Smooth muscle cell (in vitro differentiated cells): ENCODE data around the gene C3orf85. TPM values are rescaled to one million over a fixed set of nuclear protein-coding genes. Genes with fewer than 3 reads are reported as not detected.

Experiments used
- DNase-seq: peaks from one replicate; lab custom pipeline; 2025; ENCODE audit not compliant: unreplicated experiment; lab: John Stamatoyannopoulos, UW
- H2AFZ ChIP-seq: fragments of 200-600 bp; sonication (generic); 2 replicates; pipeline ENCODE4 v1.6.0; 2016; ENCODE audit warnings: antibody characterized with exemption, low read depth, mild to moderate bottlenecking
- H3F3A ChIP-seq: fragments of 200-600 bp; sonication (generic); 2 replicates; pipeline ENCODE4 v1.6.0; 2017; ENCODE audit warnings: antibody characterized with exemption, low read depth
- H3K27ac ChIP-seq: fragments of 200-600 bp; sonication (generic); 2 replicates; pipeline ENCODE4 v1.5.1; 2016; ENCODE audit warnings: low read depth, mild to moderate bottlenecking
- H3K27me3 ChIP-seq: fragments of 200-600 bp; sonication (generic); 2 replicates; pipeline ENCODE4 v1.6.1; 2016; ENCODE audit warnings: low read depth, mild to moderate bottlenecking
- H3K36me3 ChIP-seq: fragments of 200-600 bp; sonication (generic); 2 replicates; pipeline ENCODE4 v1.5.1; 2016; ENCODE audit warnings: low read depth
- H3K4me1 ChIP-seq: fragments of 200-600 bp; sonication (generic); 2 replicates; pipeline ENCODE4 v1.5.1; 2016; ENCODE audit warnings: low read depth
- H3K4me2 ChIP-seq: fragments of 200-600 bp; sonication (generic); 2 replicates; pipeline ENCODE4 v1.6.0; 2016; ENCODE audit warnings: mild to moderate bottlenecking
- H3K4me3 ChIP-seq: fragments of 200-600 bp; sonication (generic); 2 replicates; pipeline ENCODE4 v1.5.1; 2016; ENCODE audit warnings: mild to moderate bottlenecking
- H3K79me2 ChIP-seq: fragments of 200-600 bp; sonication (generic); 2 replicates; pipeline ENCODE4 v1.6.0; 2016; ENCODE audit warnings: low read depth, mild to moderate bottlenecking
- H3K9ac ChIP-seq: fragments of 200-600 bp; sonication (generic); 2 replicates; pipeline ENCODE4 v1.6.0; 2016; ENCODE audit warnings: low read depth
- H3K9me3 ChIP-seq: fragments of 200-600 bp; sonication (generic); replicated peaks from 2 replicates; pipeline ENCODE4 v1.5.1; 2016; ENCODE audit warnings: low read depth
- H4K20me1 ChIP-seq: fragments of 200-600 bp; sonication (generic); 2 replicates; pipeline ENCODE4 v1.6.0; 2016; ENCODE audit warnings: low read depth
- WGBS: methylation state at CpG from one replicate; pipeline ENCODE4 v1.1.7; 2016; ENCODE audit warnings: low lambda C conversion rate; 5-methylcytosine and 5-hydroxymethylcytosine counted together
- polyA plus RNA-seq: library from polyadenylated mRNA; unstranded; fragments of >200 nt; fragmentation: Nextera tagmentation; extraction: Ambion mirVana; gene quantifications from 2 replicates; pipeline ENCODE4 v1.2.1, GENCODE V29; 2016
- total RNA-seq: library from RNA; depleted of rRNA; stranded (reverse); fragments of >200 nt; gene quantifications from 2 replicates; pipeline ENCODE4 v1.2.3, GENCODE V29; 2014
- TF ChIP-seq, protein P1 (sequence below): fragments of 200-600 bp; sonication (generic); IDR thresholded peaks from 2 replicates; pipeline ENCODE4 v1.5.1; 2017; ENCODE audit warnings: borderline replicate concordance, mild to moderate bottlenecking, antibody characterized with exemption; ENCODE audit not compliant: insufficient read depth, poor library complexity, severe bottlenecking

C3orf85 gene
- total and polyA plus RNA-seq, 2 experiments from 2014 or later: not detected

DNA sequence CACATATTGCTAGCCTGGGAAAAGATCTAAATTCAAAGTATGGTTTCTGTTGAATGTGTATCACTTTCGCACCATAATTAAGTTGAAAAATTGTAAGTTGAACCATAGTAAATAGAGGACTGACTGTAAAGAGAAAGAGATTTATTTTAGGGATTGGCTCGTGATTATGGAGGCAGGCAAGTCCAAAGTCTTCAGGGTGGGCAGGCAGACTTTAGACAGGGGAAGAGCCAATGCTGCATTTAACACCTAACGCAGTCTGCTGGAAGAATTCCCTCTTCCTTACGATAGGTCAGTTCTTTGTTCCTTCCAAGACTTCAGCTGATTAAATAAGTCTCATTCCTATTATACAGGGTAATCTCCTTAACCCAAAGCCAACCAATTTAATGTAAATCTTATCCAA lies 15.8 kb downstream of the C3orf85 start:
- Histone ChIP-seq H3K4me2 (no peak overlapping the region), H3K36me3 (no peaks in the 10 kb centered on the region), H3K27me3 (no peaks in the 10 kb centered on the region), H3K4me3 (no peak overlapping the region), H3F3A (no peaks in the 10 kb centered on the region), H4K20me1 (no peaks in the 10 kb centered on the region), H3K4me1 (no peaks in the 10 kb centered on the region), H2AFZ (no peak overlapping the region), H3K79me2 (no peaks in the 10 kb centered on the region), H3K9ac (no peak overlapping the region), H3K9me3 (no peaks in the 10 kb centered on the region), H3K27ac (no peak overlapping the region)
- TF ChIP-seq, protein P1, sequence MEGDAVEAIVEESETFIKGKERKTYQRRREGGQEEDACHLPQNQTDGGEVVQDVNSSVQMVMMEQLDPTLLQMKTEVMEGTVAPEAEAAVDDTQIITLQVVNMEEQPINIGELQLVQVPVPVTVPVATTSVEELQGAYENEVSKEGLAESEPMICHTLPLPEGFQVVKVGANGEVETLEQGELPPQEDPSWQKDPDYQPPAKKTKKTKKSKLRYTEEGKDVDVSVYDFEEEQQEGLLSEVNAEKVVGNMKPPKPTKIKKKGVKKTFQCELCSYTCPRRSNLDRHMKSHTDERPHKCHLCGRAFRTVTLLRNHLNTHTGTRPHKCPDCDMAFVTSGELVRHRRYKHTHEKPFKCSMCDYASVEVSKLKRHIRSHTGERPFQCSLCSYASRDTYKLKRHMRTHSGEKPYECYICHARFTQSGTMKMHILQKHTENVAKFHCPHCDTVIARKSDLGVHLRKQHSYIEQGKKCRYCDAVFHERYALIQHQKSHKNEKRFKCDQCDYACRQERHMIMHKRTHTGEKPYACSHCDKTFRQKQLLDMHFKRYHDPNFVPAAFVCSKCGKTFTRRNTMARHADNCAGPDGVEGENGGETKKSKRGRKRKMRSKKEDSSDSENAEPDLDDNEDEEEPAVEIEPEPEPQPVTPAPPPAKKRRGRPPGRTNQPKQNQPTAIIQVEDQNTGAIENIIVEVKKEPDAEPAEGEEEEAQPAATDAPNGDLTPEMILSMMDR: no peak
- 92% methylated on average over 4 of the region's 4 CpGs for WGBS
- no peak for DNase-seq

DNA sequence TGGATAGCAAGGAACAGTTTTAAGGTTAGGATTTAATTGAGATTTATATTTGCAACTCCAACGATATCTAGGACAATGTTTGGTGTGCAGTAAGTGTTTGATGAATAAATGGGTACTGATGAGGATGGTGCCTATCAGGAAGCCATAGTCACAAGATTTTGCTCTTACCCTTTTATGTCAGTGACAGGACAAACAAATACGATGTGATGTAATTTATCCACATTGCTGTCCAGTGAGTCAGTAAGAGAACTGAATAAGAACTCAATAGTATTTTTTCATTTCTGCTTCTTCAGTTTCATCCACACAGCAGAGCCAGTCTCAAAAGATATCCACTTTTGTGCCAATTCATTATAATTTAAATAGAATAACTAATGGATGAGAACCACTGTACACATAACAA lies 18.5 kb downstream of the C3orf85 start:
- no peak overlapping the region for H2AFZ ChIP-seq
- H3K4me2 ChIP-seq: no peak overlapping the region
- H3K9me3 ChIP-seq: no peaks in the 10 kb centered on the region
- no peaks in the 10 kb centered on the region for H3K27me3 ChIP-seq
- no peak for DNase-seq
- H3K9ac ChIP-seq: no peak overlapping the region
- no peaks in the 10 kb centered on the region for H3K36me3 ChIP-seq
- H3K4me1 ChIP-seq: no peaks in the 10 kb centered on the region
- H4K20me1 ChIP-seq: no peaks in the 10 kb centered on the region
- H3K4me3 ChIP-seq: no peak overlapping the region
- WGBS: 66% methylated on average over 2 of the region's 2 CpGs
- H3F3A ChIP-seq: no peaks in the 10 kb centered on the region
- H3K27ac ChIP-seq: no peak overlapping the region
- no peaks in the 10 kb centered on the region for H3K79me2 ChIP-seq
- TF ChIP-seq, protein P1: no peak

DNA sequence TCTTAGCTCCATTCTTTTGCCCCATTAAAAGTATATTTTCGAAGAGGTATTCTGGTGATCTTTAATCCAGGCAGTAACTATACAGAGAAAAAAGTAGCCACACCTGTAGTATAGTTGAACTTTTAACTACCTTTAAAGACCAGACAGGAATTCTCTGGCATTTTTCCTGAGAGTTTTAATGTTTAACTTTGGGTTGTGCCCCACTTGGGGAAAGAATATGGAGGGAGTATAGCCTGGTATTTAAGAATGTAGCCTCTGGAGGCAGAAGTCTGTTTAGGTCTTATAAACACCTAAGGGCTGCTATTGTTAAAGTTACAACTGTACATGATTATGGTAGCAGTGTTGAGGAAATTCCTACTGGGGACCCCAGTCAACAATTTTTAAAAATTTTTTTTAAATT lies 19.3 kb downstream of the C3orf85 start:
- Histone ChIP-seq H3K4me1 (no peaks in the 10 kb centered on the region), H2AFZ (no peak overlapping the region), H3F3A (no peaks in the 10 kb centered on the region), H3K4me2 (no peak overlapping the region), H3K4me3 (no peak overlapping the region), H3K79me2 (no peaks in the 10 kb centered on the region), H3K36me3 (no peaks in the 10 kb centered on the region), H3K9ac (no peak overlapping the region), H3K27ac (no peak overlapping the region), H4K20me1 (no peaks in the 10 kb centered on the region), H3K9me3 (no peaks in the 10 kb centered on the region), H3K27me3 (no peaks in the 10 kb centered on the region)
- DNase-seq: no peak
- TF ChIP-seq, protein P1: no peak
- 91% methylated on average over 1 of the region's 1 CpG for WGBS

DNA sequence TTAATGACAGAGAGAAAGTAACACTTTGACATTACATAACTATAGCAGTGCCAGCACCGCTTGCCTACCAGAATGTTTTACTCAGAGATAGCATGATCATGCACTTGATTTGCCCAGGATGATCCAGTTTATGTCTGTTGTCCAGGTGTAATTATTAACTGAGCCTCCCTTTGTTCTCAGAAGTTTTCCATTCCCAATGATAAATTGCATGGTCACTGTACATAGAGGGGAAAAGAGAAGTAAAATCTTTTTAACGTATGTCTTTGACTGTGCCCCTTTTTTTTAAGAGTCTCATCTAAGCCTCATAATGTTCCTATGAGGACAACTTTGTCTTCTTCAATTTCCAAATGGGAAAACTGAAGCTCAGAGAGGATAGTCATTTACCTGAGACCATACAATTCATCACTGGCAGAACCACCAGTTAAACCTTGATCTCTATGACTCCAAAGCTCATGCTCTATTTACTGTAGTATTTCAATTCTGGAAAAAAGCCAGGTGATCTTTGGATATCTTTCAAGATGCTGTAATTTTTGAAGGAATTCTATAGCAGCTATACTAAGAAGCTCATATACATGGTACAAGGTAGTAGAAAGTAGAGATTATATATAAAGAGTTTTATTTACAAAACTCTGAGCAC lies 25.1 kb downstream of the C3orf85 start:
- no peak for DNase-seq
- Histone ChIP-seq H3K9ac (no peak overlapping the region), H3F3A (no peaks in the 10 kb centered on the region), H3K9me3 (no peaks in the 10 kb centered on the region), H3K4me2 (no peak overlapping the region), H3K27ac (no peak overlapping the region), H3K36me3 (no peaks in the 10 kb centered on the region), H3K4me3 (no peak overlapping the region), H3K4me1 (no peaks in the 10 kb centered on the region), H3K27me3 (no peaks in the 10 kb centered on the region), H4K20me1 (no peaks in the 10 kb centered on the region), H2AFZ (no peak overlapping the region), H3K79me2 (no peaks in the 10 kb centered on the region)
- TF ChIP-seq, protein P1: no peak
- 98% methylated on average over 2 of the region's 2 CpGs for WGBS
